Body of pancreas (tissue), 4 donors: ENCODE data around the gene KIF19.

Source experiments
- POLR2A ChIP-seq, 3 donors: fragments of 450-650 bp; IDR thresholded peaks; one replicate each; pipeline ENCODE4 v1.6.1; 2016; ENCODE audit warnings: antibody characterized with exemption in 3 of 3, mild to moderate bottlenecking in 2 of 3
- TF ChIP-seq, protein P1 (sequence below), 7 experiments: fragments of 450-650 bp in 4 of 7; fragments of 200-600 bp in 3 of 7; sonication (generic) in 3 of 7; IDR thresholded peaks; one replicate each; pipeline ENCODE4 v1.5.1; 2016 to 2019; ENCODE audit warnings: antibody characterized with exemption in 7 of 7

- TF ChIP-seq, protein P1, sequence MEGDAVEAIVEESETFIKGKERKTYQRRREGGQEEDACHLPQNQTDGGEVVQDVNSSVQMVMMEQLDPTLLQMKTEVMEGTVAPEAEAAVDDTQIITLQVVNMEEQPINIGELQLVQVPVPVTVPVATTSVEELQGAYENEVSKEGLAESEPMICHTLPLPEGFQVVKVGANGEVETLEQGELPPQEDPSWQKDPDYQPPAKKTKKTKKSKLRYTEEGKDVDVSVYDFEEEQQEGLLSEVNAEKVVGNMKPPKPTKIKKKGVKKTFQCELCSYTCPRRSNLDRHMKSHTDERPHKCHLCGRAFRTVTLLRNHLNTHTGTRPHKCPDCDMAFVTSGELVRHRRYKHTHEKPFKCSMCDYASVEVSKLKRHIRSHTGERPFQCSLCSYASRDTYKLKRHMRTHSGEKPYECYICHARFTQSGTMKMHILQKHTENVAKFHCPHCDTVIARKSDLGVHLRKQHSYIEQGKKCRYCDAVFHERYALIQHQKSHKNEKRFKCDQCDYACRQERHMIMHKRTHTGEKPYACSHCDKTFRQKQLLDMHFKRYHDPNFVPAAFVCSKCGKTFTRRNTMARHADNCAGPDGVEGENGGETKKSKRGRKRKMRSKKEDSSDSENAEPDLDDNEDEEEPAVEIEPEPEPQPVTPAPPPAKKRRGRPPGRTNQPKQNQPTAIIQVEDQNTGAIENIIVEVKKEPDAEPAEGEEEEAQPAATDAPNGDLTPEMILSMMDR (IDR thresholded peaks at IDR 0.05) = no peak
- TF ChIP-seq POLR2A (IDR thresholded peaks at IDR 0.05) = no peak
Measured at GRCh38 chr17:74347646-74348045, 21.6 kb downstream of the KIF19 start.
